CD4-positive, alpha-beta memory T cell (primary cell): ENCODE measurements around the gene LRRC53. TPM values are rescaled to one million over a fixed set of nuclear protein-coding genes. Genes with fewer than 3 reads are reported as not detected.

Experiments used
- CTCF ChIA-PET: fragments of 350-600 bp; sonication (Branson Sonifier 250); formaldehyde crosslinking; loops from one replicate; lab custom pipeline; 2021; ENCODE audit warnings: inconsistent platforms; ENCODE audit not compliant: partially characterized antibody; lab: Charles Lee
- POLR2A ChIA-PET: fragments of 350-600 bp; sonication (Branson Sonifier 250); formaldehyde crosslinking; loops from one replicate; lab custom pipeline; 2021; ENCODE audit not compliant: partially characterized antibody; lab: Charles Lee
- DNase-seq, 5 donors: peaks; one replicate each; pipeline versions ENCODE4 v3.0.0 to v3.0.0-alpha.2; 2020 to 2022; ENCODE audit warnings: mixed read lengths in 1 of 5
- H3K27ac ChIP-seq: one replicate; pipeline ENCODE4 v1.7.0; 2013; ENCODE audit warnings: low read depth, low read length
- H3K27me3 ChIP-seq: 2 replicates; pipeline ENCODE4 v1.7.0; 2013; ENCODE audit warnings: mild to moderate bottlenecking, low read length, moderate library complexity; ENCODE audit not compliant: insufficient read depth
- H3K36me3 ChIP-seq: 2 replicates; pipeline ENCODE4 v1.7.0; 2013; ENCODE audit warnings: mild to moderate bottlenecking, low read length, moderate library complexity; ENCODE audit not compliant: insufficient read depth
- H3K4me1 ChIP-seq: 2 replicates; pipeline ENCODE4 v1.7.0; 2013; ENCODE audit warnings: mild to moderate bottlenecking, low read length, moderate library complexity; ENCODE audit not compliant: insufficient read depth
- H3K4me3 ChIP-seq, 2 donors: one replicate each; pipeline ENCODE4 v1.7.0; 2013; ENCODE audit warnings: low read length in 2 of 2, mild to moderate bottlenecking in 1 of 2
- H3K9me3 ChIP-seq, 2 donors: one replicate each; pipeline ENCODE4 v1.7.0; 2013; ENCODE audit warnings: low read length in 2 of 2, control low read depth in 1 of 2; ENCODE audit not compliant: control insufficient read depth in 1 of 2
- H3K27ac Mint-ChIP-seq, 7 donors: one replicate each; pipeline ENCODE4 v1.8.0; 2020 to 2021; ENCODE audit warnings: mixed read lengths in 7 of 7, mild to moderate bottlenecking in 6 of 7, inconsistent platforms in 3 of 7, moderate library complexity in 3 of 7
- H3K27me3 Mint-ChIP-seq, 2 donors: one replicate each; pipeline ENCODE4 v1.8.0; 2020 to 2021; ENCODE audit warnings: mixed read lengths in 2 of 2
- H3K36me3 Mint-ChIP-seq, 2 donors: one replicate each; pipeline ENCODE4 v1.8.0; 2020 to 2021; ENCODE audit warnings: mixed read lengths in 2 of 2, inconsistent platforms in 1 of 2, mild to moderate bottlenecking in 1 of 2
- H3K4me1 Mint-ChIP-seq, 4 donors: one replicate each; pipeline ENCODE4 v1.8.0; 2020 to 2021; ENCODE audit warnings: mixed read lengths in 4 of 4, mild to moderate bottlenecking in 1 of 4
- H3K4me3 Mint-ChIP-seq, 8 donors: one replicate each; pipeline ENCODE4 v1.8.0; 2020 to 2021; ENCODE audit warnings: mixed read lengths in 8 of 8, mild to moderate bottlenecking in 7 of 8, moderate library complexity in 6 of 8, inconsistent platforms in 3 of 8
- H3K9me3 Mint-ChIP-seq, 8 donors: one replicate each; pipeline ENCODE4 v1.8.0; 2020 to 2021; ENCODE audit warnings: mixed read lengths in 8 of 8, mild to moderate bottlenecking in 5 of 8, inconsistent platforms in 3 of 8, moderate library complexity in 1 of 8
- intact Hi-C: fragments of 100-400 bp; cut with micrococcal nuclease; formaldehyde crosslinking; loops from one replicate; pipeline ENCODE4 v1.15.1; 2023
- polyA plus RNA-seq, 2 donors: library from polyadenylated mRNA; unstranded; fragments of 300-500 nt; fragmentation: Illumina TruSeq; gene quantifications; one replicate each; pipeline ENCODE4 v1.2.3, GENCODE V29; 2021
- total RNA-seq, 2 experiments: library from RNA; stranded (reverse); gene quantifications; one replicate each; pipeline ENCODE4 v1.2.3, GENCODE V29; 2021

LRRC53 gene
- total and polyA plus RNA-seq, 4 experiments from 2014 or later = not detected

GRCh38 chr1:74528123-74528522, 15.7 kb upstream of the LRRC53 start:
- Mint-ChIP-seq H3K27ac (no peak overlapping the region), H3K36me3 (no peaks in the 10 kb centered on the region), H3K9me3 (peaks cover 0 to 3% (median 0%) of the 10 kb centered on the region in 8 donors), H3K4me1 (no peaks in the 10 kb centered on the region), H3K27me3 (no peaks in the 10 kb centered on the region), H3K4me3 (no peak overlapping the region)
- Histone ChIP-seq H3K27ac (no peak overlapping the region), H3K36me3 (no peaks in the 10 kb centered on the region), H3K4me1 (no peaks in the 10 kb centered on the region), H3K4me3 (no peak overlapping the region), H3K27me3 (no peaks in the 10 kb centered on the region), H3K9me3 (no peaks in the 10 kb centered on the region)
- intact Hi-C loops = no loop called here
- ChIA-PET POLR2A (no interaction called here), CTCF (no interaction called here)
- DNase-seq = no peak

- no peaks in the 10 kb centered on the region for H3K36me3 ChIP-seq
- ChIA-PET CTCF (no interaction called here), POLR2A (no interaction called here)
- no peaks in the 10 kb centered on the region for H3K4me1 ChIP-seq
- H3K9me3 Mint-ChIP-seq = peaks cover 0 to 3% (median 0%) of the 10 kb centered on the region in 8 donors
- no peaks in the 10 kb centered on the region for H3K9me3 ChIP-seq
- no peak overlapping the region for H3K27ac Mint-ChIP-seq
- no peaks in the 10 kb centered on the region for H3K36me3 Mint-ChIP-seq
- DNase-seq = no peak
- no peaks in the 10 kb centered on the region for H3K4me1 Mint-ChIP-seq
- H3K27ac ChIP-seq = no peak overlapping the region
- no peaks in the 10 kb centered on the region for H3K27me3 ChIP-seq
- peaks cover 0 to 1% of the 10 kb centered on the region in 2 donors for H3K27me3 Mint-ChIP-seq
- intact Hi-C loops = no loop called here
- H3K4me3 ChIP-seq = no peak overlapping the region
- no peak overlapping the region for H3K4me3 Mint-ChIP-seq
These were observed 14.3 kb upstream of the LRRC53 start for GRCh38 chr1:74526708-74527107.

GRCh38 chr1:74523873-74524480, 11.6 kb upstream of the LRRC53 start:
- Histone ChIP-seq H3K4me1 (no peaks in the 10 kb centered on the region), H3K9me3 (no peaks in the 10 kb centered on the region), H3K4me3 (no peak overlapping the region), H3K27me3 (no peaks in the 10 kb centered on the region), H3K36me3 (no peaks in the 10 kb centered on the region), H3K27ac (no peak overlapping the region)
- no peak for DNase-seq
- intact Hi-C loops = no loop called here
- H3K4me3 Mint-ChIP-seq = no peak overlapping the region
- H3K36me3 Mint-ChIP-seq = no peaks in the 10 kb centered on the region
- POLR2A ChIA-PET = no interaction called here
- peaks cover 0 to 3% (median 0%) of the 10 kb centered on the region in 8 donors for H3K9me3 Mint-ChIP-seq
- no peaks in the 10 kb centered on the region for H3K4me1 Mint-ChIP-seq
- peaks cover 0 to 1% of the 10 kb centered on the region in 2 donors for H3K27me3 Mint-ChIP-seq
- no peak overlapping the region for H3K27ac Mint-ChIP-seq
- CTCF ChIA-PET = no interaction called here

GRCh38 chr1:74522148-74522547, 9.7 kb upstream of the LRRC53 start:
- Mint-ChIP-seq H3K36me3 (no peaks in the 10 kb centered on the region), H3K9me3 (no peaks in the 10 kb centered on the region), H3K4me3 (no peak overlapping the region), H3K27me3 (peaks cover 0 to 1% of the 10 kb centered on the region in 2 donors), H3K27ac (no peak overlapping the region), H3K4me1 (no peaks in the 10 kb centered on the region)
- POLR2A ChIA-PET = no interaction called here
- intact Hi-C loops = no loop called here
- CTCF ChIA-PET = no interaction called here
- Histone ChIP-seq H3K9me3 (no peaks in the 10 kb centered on the region), H3K4me1 (no peaks in the 10 kb centered on the region), H3K4me3 (no peak overlapping the region), H3K27me3 (no peaks in the 10 kb centered on the region), H3K36me3 (no peaks in the 10 kb centered on the region), H3K27ac (no peak overlapping the region)
- DNase-seq = no peak

- ChIA-PET CTCF (no interaction called here), POLR2A (no interaction called here)
- Histone ChIP-seq H3K4me3 (no peak overlapping the region), H3K9me3 (no peaks in the 10 kb centered on the region), H3K27me3 (no peaks in the 10 kb centered on the region), H3K4me1 (no peaks in the 10 kb centered on the region), H3K27ac (no peak overlapping the region), H3K36me3 (no peaks in the 10 kb centered on the region)
- DNase-seq = no peak
- Mint-ChIP-seq H3K27ac (no peak overlapping the region), H3K9me3 (no peaks in the 10 kb centered on the region), H3K36me3 (no peaks in the 10 kb centered on the region), H3K27me3 (peaks cover 0 to 3% of the 10 kb centered on the region in 2 donors), H3K4me3 (no peak overlapping the region), H3K4me1 (no peaks in the 10 kb centered on the region)
- intact Hi-C loops = no loop called here
These were observed 5.2 kb upstream of the LRRC53 start for GRCh38 chr1:74517599-74518051.

GRCh38 chr1:74513411-74514300, 1.2 kb upstream of the LRRC53 start:
- no peaks in the 10 kb centered on the region for H3K36me3 ChIP-seq
- no peak overlapping the region for H3K27ac ChIP-seq
- H3K9me3 Mint-ChIP-seq = no peaks in the 10 kb centered on the region
- ChIA-PET CTCF (no interaction called here), POLR2A (no interaction called here)
- no peak overlapping the region for H3K4me3 Mint-ChIP-seq
- no peaks in the 10 kb centered on the region for H3K4me1 Mint-ChIP-seq
- H3K27ac Mint-ChIP-seq = no peak overlapping the region
- intact Hi-C loops = no loop called here
- no peak for DNase-seq
- no peak overlapping the region for H3K4me3 ChIP-seq
- H3K27me3 ChIP-seq = no peaks in the 10 kb centered on the region
- H3K9me3 ChIP-seq = no peaks in the 10 kb centered on the region
- H3K36me3 Mint-ChIP-seq = no peaks in the 10 kb centered on the region
- H3K4me1 ChIP-seq = no peaks in the 10 kb centered on the region
- H3K27me3 Mint-ChIP-seq = peaks cover 0 to 2% of the 10 kb centered on the region in 2 donors

GRCh38 chr1:74508449-74508848, 4.0 kb downstream of the LRRC53 start:
- ChIA-PET POLR2A (no interaction called here), CTCF (no interaction called here)
- Mint-ChIP-seq H3K27ac (no peak overlapping the region), H3K9me3 (no peaks in the 10 kb centered on the region), H3K4me3 (no peak overlapping the region), H3K36me3 (no peaks in the 10 kb centered on the region), H3K4me1 (peaks cover 0 to 3% (median 0%) of the 10 kb centered on the region in 4 donors), H3K27me3 (peaks cover 0 to 1% of the 10 kb centered on the region in 2 donors)
- no peak for DNase-seq
- H3K36me3 ChIP-seq = no peaks in the 10 kb centered on the region
- H3K27me3 ChIP-seq = no peaks in the 10 kb centered on the region
- H3K4me3 ChIP-seq = no peak overlapping the region
- no peak overlapping the region for H3K27ac ChIP-seq
- no peaks in the 10 kb centered on the region for H3K9me3 ChIP-seq
- no peaks in the 10 kb centered on the region for H3K4me1 ChIP-seq
- intact Hi-C loops = no loop called here
